ENCODE measurements around the gene CCDC89.

Gene CCDC89

GRCh38 chr11:85709941-85710702 lies 24.1 kb upstream of the CCDC89 start:
- no peak for TF ChIP-seq CTCF (IDR thresholded peaks at IDR 0.05)
- Histone ChIP-seq H3K27ac (no peak overlapping the region), H3K4me3 (no peak overlapping the region)
- DNase-seq (ENCODE audit: low spot score) = no peak

GRCh38 chr11:85705800-85706199 lies 19.8 kb upstream of the CCDC89 start:
- TF ChIP-seq CTCF (IDR thresholded peaks at IDR 0.05) = no peak

GRCh38 chr11:85704967-85705366 lies 19.0 kb upstream of the CCDC89 start:
- no peak overlapping the region for H3K4me3 ChIP-seq
- no peak for TF ChIP-seq CTCF (IDR thresholded peaks at IDR 0.05)
- DNase-seq (ENCODE audit: low spot score) = no peak
- peak overlapping the region in 1 of 2 donors; percentile 12 for H3K27ac ChIP-seq

More at GRCh38 chr11:85705800-85706199, 19.8 kb upstream of the CCDC89 start:
- no peak for DNase-seq (ENCODE audit: low spot score)
- H3K4me3 ChIP-seq = no peak overlapping the region
- peak overlapping the region; percentile 12 to 49 for H3K27ac ChIP-seq

- TF ChIP-seq CTCF (IDR thresholded peaks at IDR 0.05) = no peak
- no peak overlapping the region for H3K27ac ChIP-seq
- DNase-seq (ENCODE audit: low spot score) = no peak
- H3K4me3 ChIP-seq = no peak overlapping the region
Observed at GRCh38 chr11:85699957-85700741, 14.2 kb upstream of the CCDC89 start.

- Histone ChIP-seq H3K27ac (no peak overlapping the region), H3K4me3 (no peak overlapping the region)
- no peak for DNase-seq (ENCODE audit: low spot score)
- no peak for TF ChIP-seq CTCF (IDR thresholded peaks at IDR 0.05)
Observed at GRCh38 chr11:85698195-85698594, 12.2 kb upstream of the CCDC89 start.

GRCh38 chr11:85697747-85698146 lies 11.8 kb upstream of the CCDC89 start:
- no peak for TF ChIP-seq CTCF (IDR thresholded peaks at IDR 0.05)
- H3K4me3 ChIP-seq = no peak overlapping the region
- no peak for DNase-seq (ENCODE audit: low spot score)

More at GRCh38 chr11:85697747-85698146, 11.8 kb upstream of the CCDC89 start:
- no peak overlapping the region for H3K27ac ChIP-seq
